Colonic mucosa (tissue), 4 donors: ENCODE results near the gene SACS. TPM values are rescaled to one million over a fixed set of nuclear protein-coding genes. Genes with fewer than 3 reads are reported as not detected.

Experiments used
- DNase-seq: peaks from one replicate; pipeline ENCODE4 v3.0.0-alpha.2; 2020
- H3K27ac ChIP-seq: fragments of 200-600 bp; one replicate; pipeline ENCODE4 v1.8.0; 2021
- H3K27me3 ChIP-seq: fragments of 200-600 bp; one replicate; pipeline ENCODE4 v1.8.0; 2021
- H3K36me3 ChIP-seq: fragments of 200-600 bp; one replicate; pipeline ENCODE4 v1.8.0; 2021
- H3K4me1 ChIP-seq: fragments of 200-600 bp; one replicate; pipeline ENCODE4 v1.8.0; 2021; ENCODE audit warnings: mild to moderate bottlenecking
- H3K4me3 ChIP-seq: fragments of 200-600 bp; one replicate; pipeline ENCODE4 v1.8.0; 2021
- H3K9ac ChIP-seq, 2 donors: one replicate each; pipeline ENCODE4 v1.7.0; 2013; ENCODE audit warnings: control low read depth in 2 of 2, low read depth in 2 of 2, low read length in 2 of 2
- H3K9me3 ChIP-seq: fragments of 200-600 bp; one replicate; pipeline ENCODE4 v1.8.0; 2021
- intact Hi-C: fragments of 100-400 bp; cut with DNase I; formaldehyde crosslinking; loops from one replicate; pipeline ENCODE4 v1.14.1; 2022
- total RNA-seq, 2 donors: library from RNA; stranded (reverse); fragmentation: NEBNext Ultra II Directional in 1 of 2; extraction: Animal tissue kit (Norgen Biotek cat#: 25700) in 1 of 2; gene quantifications; one replicate each; pipeline ENCODE4 v1.2.1, GENCODE V29; 2021
- TF ChIP-seq, protein P1 (sequence below): fragments of 200-600 bp; IDR thresholded peaks from one replicate; pipeline ENCODE4 v1.8.0; 2022; ENCODE audit warnings: antibody characterized with exemption, mild to moderate bottlenecking
- donor health status: healthy.
- donor health status: DM: no; HTN: no; CAD: no.
- donor health status: DM: no; HTN: no; CAD: no.

Gene SACS
- total RNA-seq, 2 donors from 2014 or later: 4.9 to 5.4 TPM

DNA sequence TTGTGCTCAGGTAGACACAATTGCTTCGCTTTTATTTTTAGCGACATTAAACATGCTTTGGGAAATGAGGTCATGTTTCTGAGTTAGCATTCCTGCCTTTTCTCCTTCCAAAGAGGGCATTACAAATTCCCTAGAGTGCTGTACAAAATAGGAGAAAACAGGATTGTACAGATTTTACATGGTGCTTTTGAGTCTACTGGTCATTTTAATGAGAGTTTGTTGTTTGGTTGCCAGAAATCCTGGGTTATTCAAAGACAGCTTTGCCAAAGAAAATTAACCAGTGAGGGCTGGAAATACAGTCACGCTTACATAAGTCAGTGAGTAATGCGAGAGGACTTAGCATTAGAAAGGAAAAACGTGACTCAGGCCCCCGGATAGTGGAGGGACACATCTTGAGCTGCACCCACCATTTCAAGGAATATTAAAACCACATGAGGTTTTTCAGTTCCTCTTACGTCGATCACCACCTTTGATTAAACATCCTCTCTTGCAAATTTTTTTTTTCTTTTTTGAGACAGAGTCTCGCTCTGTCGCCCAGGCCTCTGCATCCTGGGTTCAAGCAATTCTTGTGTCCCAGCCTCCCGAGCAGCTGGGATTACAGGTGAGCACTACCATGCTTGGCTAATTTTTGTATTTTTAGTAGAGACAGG, 55.4 kb downstream of the SACS start:
- no peaks in the 10 kb centered on the region for H3K27me3 ChIP-seq
- TF ChIP-seq, protein P1, sequence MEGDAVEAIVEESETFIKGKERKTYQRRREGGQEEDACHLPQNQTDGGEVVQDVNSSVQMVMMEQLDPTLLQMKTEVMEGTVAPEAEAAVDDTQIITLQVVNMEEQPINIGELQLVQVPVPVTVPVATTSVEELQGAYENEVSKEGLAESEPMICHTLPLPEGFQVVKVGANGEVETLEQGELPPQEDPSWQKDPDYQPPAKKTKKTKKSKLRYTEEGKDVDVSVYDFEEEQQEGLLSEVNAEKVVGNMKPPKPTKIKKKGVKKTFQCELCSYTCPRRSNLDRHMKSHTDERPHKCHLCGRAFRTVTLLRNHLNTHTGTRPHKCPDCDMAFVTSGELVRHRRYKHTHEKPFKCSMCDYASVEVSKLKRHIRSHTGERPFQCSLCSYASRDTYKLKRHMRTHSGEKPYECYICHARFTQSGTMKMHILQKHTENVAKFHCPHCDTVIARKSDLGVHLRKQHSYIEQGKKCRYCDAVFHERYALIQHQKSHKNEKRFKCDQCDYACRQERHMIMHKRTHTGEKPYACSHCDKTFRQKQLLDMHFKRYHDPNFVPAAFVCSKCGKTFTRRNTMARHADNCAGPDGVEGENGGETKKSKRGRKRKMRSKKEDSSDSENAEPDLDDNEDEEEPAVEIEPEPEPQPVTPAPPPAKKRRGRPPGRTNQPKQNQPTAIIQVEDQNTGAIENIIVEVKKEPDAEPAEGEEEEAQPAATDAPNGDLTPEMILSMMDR: no peak
- H3K4me1 ChIP-seq: no peaks in the 10 kb centered on the region
- intact Hi-C loops: no loop called here
- peak overlapping the region; percentile 12 for H3K27ac ChIP-seq
- DNase-seq: peak; percentile 37
- no peak overlapping the region for H3K4me3 ChIP-seq
- no peaks in the 10 kb centered on the region for H3K36me3 ChIP-seq
- H3K9me3 ChIP-seq: no peaks in the 10 kb centered on the region
- no peak overlapping the region for H3K9ac ChIP-seq

DNA sequence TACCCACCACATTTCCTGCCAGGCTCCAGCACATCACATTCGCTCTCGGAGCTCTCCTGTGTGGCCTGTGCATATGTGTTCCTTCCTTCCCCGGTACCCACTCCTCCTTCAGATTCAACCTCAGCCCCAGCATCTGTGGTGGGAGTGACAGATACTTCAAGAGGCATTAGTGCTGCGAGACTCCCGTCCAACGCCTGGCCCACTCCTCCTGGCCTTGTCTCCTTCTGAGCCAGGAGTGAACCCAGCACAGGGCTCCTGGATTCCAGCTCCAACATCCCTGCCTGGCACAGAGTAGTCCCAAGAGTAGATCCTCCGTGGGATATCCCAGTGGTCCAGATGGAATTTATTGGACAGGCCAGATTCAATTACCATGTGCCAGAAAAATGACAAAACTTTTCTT, 55.9 kb downstream of the SACS start:
- H3K36me3 ChIP-seq: no peaks in the 10 kb centered on the region
- DNase-seq: no peak
- TF ChIP-seq, protein P1: no peak
- no peaks in the 10 kb centered on the region for H3K9me3 ChIP-seq
- no peaks in the 10 kb centered on the region for H3K4me1 ChIP-seq
- H3K27ac ChIP-seq: peak overlapping the region; percentile 12
- H3K4me3 ChIP-seq: no peak overlapping the region
- intact Hi-C loops: no loop called here
- no peaks in the 10 kb centered on the region for H3K27me3 ChIP-seq
- no peak overlapping the region for H3K9ac ChIP-seq

DNA sequence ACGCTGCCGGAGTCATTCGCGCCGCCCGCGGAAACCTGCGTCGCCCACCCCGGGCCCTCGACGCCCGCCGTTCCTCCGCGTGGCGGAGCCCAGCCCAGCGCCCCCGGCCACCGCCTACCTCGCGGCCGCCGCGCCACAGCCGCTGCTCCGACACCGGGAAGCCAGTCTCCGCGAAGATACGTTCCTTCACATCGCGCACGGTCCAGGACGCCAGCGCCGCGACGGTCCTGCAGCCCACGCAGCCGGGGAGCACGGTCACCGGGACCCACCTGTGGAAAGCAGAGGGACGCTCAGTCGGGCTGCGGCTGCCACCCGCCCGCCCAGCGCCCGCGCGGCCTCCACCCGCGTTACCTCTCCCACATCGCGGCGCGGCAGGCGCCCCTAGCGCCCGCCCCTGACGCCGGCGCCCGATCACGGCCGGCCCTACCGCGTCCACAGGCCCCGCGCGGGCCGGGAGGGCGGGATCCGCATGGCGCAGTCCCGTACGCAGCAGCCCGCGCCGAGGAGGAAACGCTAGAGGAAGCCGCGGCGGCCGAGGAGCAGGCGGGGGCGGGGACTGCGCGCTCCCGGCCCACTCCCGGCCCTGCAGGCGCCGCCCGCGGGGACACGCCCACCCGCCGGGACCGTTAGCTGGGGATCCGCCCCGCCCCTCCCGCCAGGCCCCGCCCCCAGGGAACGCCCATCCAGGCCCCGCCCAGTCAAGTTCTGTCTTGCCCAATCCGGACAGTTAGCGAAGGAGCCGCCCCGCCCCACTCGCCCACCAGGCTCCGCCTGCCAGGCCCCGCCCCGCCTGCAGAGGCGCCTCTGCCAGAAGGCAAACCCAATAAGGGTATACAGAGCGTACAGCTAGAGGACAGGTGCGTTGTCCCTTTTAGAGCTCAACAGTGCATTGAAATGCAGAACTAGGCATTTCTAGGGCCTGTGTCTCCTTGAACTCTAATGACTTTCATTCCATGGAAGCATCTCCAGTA, 58.2 kb downstream of the SACS start:
- no peaks in the 10 kb centered on the region for H3K36me3 ChIP-seq
- TF ChIP-seq, protein P1: no peak
- H3K9me3 ChIP-seq: no peaks in the 10 kb centered on the region
- peak overlapping the region; percentile 57 for H3K4me3 ChIP-seq
- intact Hi-C loops: no loop called here
- H3K9ac ChIP-seq: peak overlapping the region; percentile 59 to 86
- peak; percentile 96 for DNase-seq
- no peaks in the 10 kb centered on the region for H3K27me3 ChIP-seq
- peak overlapping the region; percentile 50 for H3K27ac ChIP-seq
- no peaks in the 10 kb centered on the region for H3K4me1 ChIP-seq

DNA sequence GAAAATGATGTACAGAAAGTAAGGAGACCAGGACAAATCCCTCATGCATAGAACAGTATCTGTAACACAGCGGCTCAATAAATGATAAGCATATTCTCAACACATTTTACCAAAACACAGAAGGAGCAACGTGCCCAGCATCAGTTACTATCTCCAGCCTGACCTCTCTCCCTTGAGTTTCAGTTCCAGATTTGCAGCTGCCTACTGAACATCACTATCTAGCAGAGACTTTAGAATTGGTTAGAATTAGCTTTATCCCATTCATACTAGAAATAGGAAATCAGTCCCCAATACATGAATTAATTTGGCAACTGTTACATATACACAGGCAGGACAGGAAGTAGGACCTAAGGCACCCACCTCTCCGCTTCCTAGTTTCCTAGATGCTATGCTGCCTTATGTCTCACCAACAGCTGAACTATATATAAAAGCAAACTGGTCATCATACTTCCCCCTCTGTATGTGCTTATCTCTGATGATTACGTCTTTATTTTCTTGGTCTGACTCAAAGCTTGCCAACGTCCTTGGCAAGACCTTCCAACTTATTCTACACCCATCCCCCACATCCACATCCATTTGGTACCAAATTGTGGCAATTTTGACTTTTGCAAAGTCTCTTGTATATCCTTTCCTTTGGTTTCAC, 61.1 kb downstream of the SACS start:
- Histone ChIP-seq H3K9me3 (no peaks in the 10 kb centered on the region), H3K4me1 (no peaks in the 10 kb centered on the region), H3K9ac (no peak overlapping the region), H3K36me3 (no peaks in the 10 kb centered on the region), H3K27ac (no peak overlapping the region), H3K27me3 (no peaks in the 10 kb centered on the region), H3K4me3 (no peak overlapping the region)
- TF ChIP-seq, protein P1: no peak
- intact Hi-C loops: no loop called here
- DNase-seq: no peak

DNA sequence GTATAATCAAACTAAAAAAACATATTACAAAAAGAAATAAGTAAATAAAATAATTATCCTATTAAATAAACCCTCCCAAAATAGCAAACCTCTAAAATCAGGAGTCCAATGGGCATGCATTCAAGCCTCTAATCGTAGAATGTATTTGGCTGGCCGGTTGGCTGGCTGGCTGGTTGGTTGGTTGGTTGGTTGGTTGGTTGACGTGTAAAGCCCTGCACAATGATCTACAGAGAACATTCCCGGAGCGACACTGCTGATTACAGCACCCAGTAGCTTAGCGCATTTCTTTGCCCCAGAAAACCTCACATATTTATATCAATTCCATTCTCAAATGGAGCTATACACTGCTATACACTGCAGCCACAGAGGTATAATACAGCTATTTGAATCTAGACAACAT, 65.6 kb downstream of the SACS start:
- intact Hi-C loops: no loop called here
- Histone ChIP-seq H3K9ac (no peak overlapping the region), H3K27me3 (no peaks in the 10 kb centered on the region), H3K27ac (no peak overlapping the region), H3K9me3 (no peaks in the 10 kb centered on the region), H3K4me3 (no peak overlapping the region), H3K4me1 (no peaks in the 10 kb centered on the region), H3K36me3 (no peaks in the 10 kb centered on the region)
- TF ChIP-seq, protein P1: no peak
- no peak for DNase-seq
